ENCODE data around the gene LRRC58.

Gene LRRC58

GRCh38 chr3:120364101-120364500 lies 14.9 kb upstream of the LRRC58 start:
- 100% methylated on average over 1 of the region's 1 CpG for WGBS
- Histone ChIP-seq H3K18ac (ENCODE audit: low read depth in 1 of 2, low read length in 2 of 2) (no peak overlapping the region), H3K79me1 (replicated peaks; ENCODE audit: low read length, poor library complexity, severe bottlenecking) (no peaks in the 10 kb centered on the region), H3K4me1 (ENCODE audit: control insufficient read depth, insufficient read depth, low read depth, low read length) (no peaks in the 10 kb centered on the region), H3K36me3 (ENCODE audit: control insufficient read depth in 1 of 2, insufficient read depth in 2 of 2, low read depth in 1 of 2, low read length in 2 of 2) (no peaks in the 10 kb centered on the region), H2BK12ac (ENCODE audit: low read length in 2 of 2) (no peak overlapping the region), H2AK5ac (ENCODE audit: low read length, severe bottlenecking) (no peak overlapping the region), H3K27ac (ENCODE audit: low read length, poor library complexity, severe bottlenecking) (no peak overlapping the region), H3K14ac (ENCODE audit: low read length in 2 of 2) (no peak overlapping the region), H3K23ac (ENCODE audit: low read length in 2 of 2) (no peak overlapping the region), H3K9me3 (ENCODE audit: control insufficient read depth, low read length) (no peaks in the 10 kb centered on the region), H3K27me3 (ENCODE audit: control insufficient read depth in 1 of 2, insufficient read depth in 1 of 2, low read length in 2 of 2) (peaks cover 0 to 5% of the 10 kb centered on the region in 2 experiments), H3K4ac (ENCODE audit: low read depth in 1 of 2, low read length in 2 of 2) (no peak overlapping the region), H3K9ac (ENCODE audit: low read length) (no peak overlapping the region), H3K4me3 (ENCODE audit: insufficient read depth in 1 of 2, low read depth in 1 of 2, low read length in 2 of 2) (no peak overlapping the region), H4K91ac (ENCODE audit: low read length) (no peak overlapping the region), H3K4me2 (ENCODE audit: low read length, poor library complexity, severe bottlenecking) (no peak overlapping the region), H4K8ac (ENCODE audit: low read length) (no peak overlapping the region), H2AFZ (ENCODE audit: low read depth, low read length) (no peak overlapping the region), H2BK15ac (ENCODE audit: low read depth, poor library complexity, severe bottlenecking) (no peak overlapping the region), H2BK5ac (ENCODE audit: low read depth, low read length, poor library complexity, severe bottlenecking) (no peak overlapping the region), H2BK120ac (ENCODE audit: low read depth, low read length) (no peak overlapping the region)
- DNase-seq = no peak

GRCh38 chr3:120357807-120358206 lies 8.7 kb upstream of the LRRC58 start:
- H4K8ac ChIP-seq (ENCODE audit: low read length) = no peak overlapping the region
- H3K18ac ChIP-seq (ENCODE audit: low read depth in 1 of 2, low read length in 2 of 2) = no peak overlapping the region
- no peak overlapping the region for H3K23ac ChIP-seq (ENCODE audit: low read length in 2 of 2)
- H3K4me3 ChIP-seq (ENCODE audit: insufficient read depth in 1 of 2, low read depth in 1 of 2, low read length in 2 of 2) = no peak overlapping the region
- no peak overlapping the region for H2BK5ac ChIP-seq (ENCODE audit: low read depth, low read length, poor library complexity, severe bottlenecking)
- no peak overlapping the region for H3K9ac ChIP-seq (ENCODE audit: low read length)
- no peaks in the 10 kb centered on the region for H3K9me3 ChIP-seq (ENCODE audit: control insufficient read depth, low read length)
- no peaks in the 10 kb centered on the region for H3K79me1 ChIP-seq (replicated peaks; ENCODE audit: low read length, poor library complexity, severe bottlenecking)
- no peak overlapping the region for H2BK12ac ChIP-seq (ENCODE audit: low read length in 2 of 2)
- H3K4me2 ChIP-seq (ENCODE audit: low read length, poor library complexity, severe bottlenecking) = no peak overlapping the region
- no peak overlapping the region for H3K27ac ChIP-seq (ENCODE audit: low read length, poor library complexity, severe bottlenecking)
- H2BK120ac ChIP-seq (ENCODE audit: low read depth, low read length) = no peak overlapping the region
- H2AFZ ChIP-seq (ENCODE audit: low read depth, low read length) = no peak overlapping the region
- H4K91ac ChIP-seq (ENCODE audit: low read length) = no peak overlapping the region
- H3K36me3 ChIP-seq (ENCODE audit: control insufficient read depth in 1 of 2, insufficient read depth in 2 of 2, low read depth in 1 of 2, low read length in 2 of 2) = no peaks in the 10 kb centered on the region
- H3K14ac ChIP-seq (ENCODE audit: low read length in 2 of 2) = no peak overlapping the region
- no peak for DNase-seq
- H3K4ac ChIP-seq (ENCODE audit: low read depth in 1 of 2, low read length in 2 of 2) = no peak overlapping the region
- no peaks in the 10 kb centered on the region for H3K27me3 ChIP-seq (ENCODE audit: control insufficient read depth in 1 of 2, insufficient read depth in 1 of 2, low read length in 2 of 2)
- H2AK5ac ChIP-seq (ENCODE audit: low read length, severe bottlenecking) = no peak overlapping the region
- H3K4me1 ChIP-seq (ENCODE audit: control insufficient read depth, insufficient read depth, low read depth, low read length) = no peaks in the 10 kb centered on the region
- no peak overlapping the region for H2BK15ac ChIP-seq (ENCODE audit: low read depth, poor library complexity, severe bottlenecking)

DNA sequence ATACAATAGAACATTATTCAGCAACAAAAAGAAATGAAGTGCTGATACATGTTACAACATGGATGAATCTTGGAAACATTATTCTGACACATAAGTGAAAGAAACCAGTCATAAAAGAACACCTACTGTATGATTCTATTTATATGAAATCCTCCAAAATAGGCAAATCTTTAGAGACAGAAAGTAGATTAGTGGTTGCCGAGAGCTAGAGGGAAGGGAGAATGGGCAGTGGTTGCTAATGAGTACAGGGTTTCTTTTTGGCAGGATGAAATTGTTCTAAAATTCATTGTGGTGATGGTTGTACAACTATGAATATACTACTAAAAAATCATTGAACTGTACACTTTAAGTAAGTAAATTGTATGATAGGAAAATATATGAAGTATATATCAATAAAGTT lies 6.3 kb upstream of the LRRC58 start:
- no peak for DNase-seq
- H3K79me1 ChIP-seq (replicated peaks; ENCODE audit: low read length, poor library complexity, severe bottlenecking) = no peaks in the 10 kb centered on the region
- no peak overlapping the region for H2BK5ac ChIP-seq (ENCODE audit: low read depth, low read length, poor library complexity, severe bottlenecking)
- H3K36me3 ChIP-seq (ENCODE audit: control insufficient read depth in 1 of 2, insufficient read depth in 2 of 2, low read depth in 1 of 2, low read length in 2 of 2) = no peaks in the 10 kb centered on the region
- no peak overlapping the region for H4K91ac ChIP-seq (ENCODE audit: low read length)
- no peak overlapping the region for H3K4me3 ChIP-seq (ENCODE audit: insufficient read depth in 1 of 2, low read depth in 1 of 2, low read length in 2 of 2)
- H2BK12ac ChIP-seq (ENCODE audit: low read length in 2 of 2) = no peak overlapping the region
- no CpG with 5 or more reads among the region's 1 CpG for WGBS
- H3K4me2 ChIP-seq (ENCODE audit: low read length, poor library complexity, severe bottlenecking) = no peak overlapping the region
- H2BK15ac ChIP-seq (ENCODE audit: low read depth, poor library complexity, severe bottlenecking) = no peak overlapping the region
- no peaks in the 10 kb centered on the region for H3K27me3 ChIP-seq (ENCODE audit: control insufficient read depth in 1 of 2, insufficient read depth in 1 of 2, low read length in 2 of 2)
- no peak overlapping the region for H3K14ac ChIP-seq (ENCODE audit: low read length in 2 of 2)
- no peak overlapping the region for H2AK5ac ChIP-seq (ENCODE audit: low read length, severe bottlenecking)
- H3K23ac ChIP-seq (ENCODE audit: low read length in 2 of 2) = no peak overlapping the region
- no peak overlapping the region for H3K27ac ChIP-seq (ENCODE audit: low read length, poor library complexity, severe bottlenecking)
- no peak overlapping the region for H3K18ac ChIP-seq (ENCODE audit: low read depth in 1 of 2, low read length in 2 of 2)
- no peak overlapping the region for H2BK120ac ChIP-seq (ENCODE audit: low read depth, low read length)
- no peak overlapping the region for H2AFZ ChIP-seq (ENCODE audit: low read depth, low read length)
- H3K4ac ChIP-seq (ENCODE audit: low read depth in 1 of 2, low read length in 2 of 2) = no peak overlapping the region
- no peaks in the 10 kb centered on the region for H3K9me3 ChIP-seq (ENCODE audit: control insufficient read depth, low read length)
- no peak overlapping the region for H4K8ac ChIP-seq (ENCODE audit: low read length)
- H3K9ac ChIP-seq (ENCODE audit: low read length) = no peak overlapping the region
- peaks cover 3% of the 10 kb centered on the region for H3K4me1 ChIP-seq (ENCODE audit: control insufficient read depth, insufficient read depth, low read depth, low read length)

DNA sequence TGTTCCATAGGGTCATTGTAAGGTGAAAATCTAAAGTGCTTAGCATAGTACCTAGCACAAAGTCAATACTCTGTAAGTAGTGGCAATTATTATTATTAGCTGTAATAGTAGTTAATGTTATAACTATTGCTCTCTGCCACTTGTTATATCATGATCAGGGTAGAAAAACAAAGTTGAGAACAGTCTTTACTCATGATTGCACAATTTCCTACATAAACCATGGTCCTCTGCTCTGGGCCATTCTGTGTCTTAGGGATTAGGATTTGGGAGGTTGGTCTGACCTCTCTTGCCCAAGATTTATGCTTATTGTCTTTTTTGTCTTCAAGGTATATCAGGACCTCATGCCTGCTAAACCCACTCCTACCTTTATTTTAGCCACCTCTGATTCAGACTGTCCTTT lies 4.3 kb upstream of the LRRC58 start:
- H3K27ac ChIP-seq (ENCODE audit: low read length, poor library complexity, severe bottlenecking) = no peak overlapping the region
- no peak overlapping the region for H3K4me3 ChIP-seq (ENCODE audit: insufficient read depth in 1 of 2, low read depth in 1 of 2, low read length in 2 of 2)
- no peak overlapping the region for H2BK12ac ChIP-seq (ENCODE audit: low read length in 2 of 2)
- H3K23ac ChIP-seq (ENCODE audit: low read length in 2 of 2) = no peak overlapping the region
- no peak overlapping the region for H3K14ac ChIP-seq (ENCODE audit: low read length in 2 of 2)
- no peak overlapping the region for H4K8ac ChIP-seq (ENCODE audit: low read length)
- H2AFZ ChIP-seq (ENCODE audit: low read depth, low read length) = no peak overlapping the region
- no peak for DNase-seq
- H3K27me3 ChIP-seq (ENCODE audit: control insufficient read depth in 1 of 2, insufficient read depth in 1 of 2, low read length in 2 of 2) = no peaks in the 10 kb centered on the region
- no peak overlapping the region for H3K18ac ChIP-seq (ENCODE audit: low read depth in 1 of 2, low read length in 2 of 2)
- no peaks in the 10 kb centered on the region for H3K36me3 ChIP-seq (ENCODE audit: control insufficient read depth in 1 of 2, insufficient read depth in 2 of 2, low read depth in 1 of 2, low read length in 2 of 2)
- H3K9me3 ChIP-seq (ENCODE audit: control insufficient read depth, low read length) = no peaks in the 10 kb centered on the region
- H3K4me2 ChIP-seq (ENCODE audit: low read length, poor library complexity, severe bottlenecking) = no peak overlapping the region
- H3K79me1 ChIP-seq (replicated peaks; ENCODE audit: low read length, poor library complexity, severe bottlenecking) = no peaks in the 10 kb centered on the region
- no peak overlapping the region for H4K91ac ChIP-seq (ENCODE audit: low read length)
- no peak overlapping the region for H2BK15ac ChIP-seq (ENCODE audit: low read depth, poor library complexity, severe bottlenecking)
- no peak overlapping the region for H3K4ac ChIP-seq (ENCODE audit: low read depth in 1 of 2, low read length in 2 of 2)
- H2AK5ac ChIP-seq (ENCODE audit: low read length, severe bottlenecking) = no peak overlapping the region
- no peak overlapping the region for H3K9ac ChIP-seq (ENCODE audit: low read length)
- H2BK120ac ChIP-seq (ENCODE audit: low read depth, low read length) = no peak overlapping the region
- H3K4me1 ChIP-seq (ENCODE audit: control insufficient read depth, insufficient read depth, low read depth, low read length) = peaks cover 3% of the 10 kb centered on the region
- H2BK5ac ChIP-seq (ENCODE audit: low read depth, low read length, poor library complexity, severe bottlenecking) = no peak overlapping the region

Data from mesenchymal stem cell (in vitro differentiated cells and primary cell).